ENCODE measurements around the gene KLK14.

The KLK14 gene

DNA sequence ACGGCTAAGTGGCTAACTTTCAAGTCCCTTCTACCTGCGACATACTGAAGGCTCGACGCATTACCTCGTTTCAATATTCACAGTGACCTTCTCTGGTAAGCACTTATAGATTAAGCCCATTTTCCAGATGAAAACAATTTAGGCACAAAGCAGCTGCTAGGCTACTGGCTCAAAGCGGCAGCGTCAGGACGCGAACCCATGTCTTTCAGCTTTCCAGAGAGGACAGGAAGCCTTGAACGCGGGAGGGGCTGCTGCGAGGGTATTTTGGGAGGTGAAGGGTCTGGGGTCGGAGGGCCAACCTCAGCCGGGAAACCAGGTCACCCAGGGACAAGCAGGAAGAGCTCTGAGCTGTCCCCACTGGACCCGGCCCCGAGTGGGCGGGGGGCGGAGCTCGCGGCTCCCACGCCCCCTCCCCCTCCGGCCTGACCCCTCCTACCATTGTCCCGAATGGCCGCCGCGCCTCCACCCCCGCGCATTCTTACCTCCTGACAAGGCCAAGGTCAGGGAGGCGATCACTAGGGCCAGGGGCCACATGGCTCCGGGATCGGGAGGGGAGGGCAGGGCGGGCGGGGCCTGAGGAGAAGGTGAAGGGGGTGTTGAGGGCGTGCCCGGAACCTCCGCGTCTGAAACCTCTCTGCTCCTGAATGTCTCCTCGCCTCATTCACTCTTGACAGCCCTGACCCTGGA lies 18.0 kb downstream of the KLK14 start, which contains the start of gene KLK13:
Gene KLK13 (minus strand): TSS at position 559 of the 687 bp plus-strand sequence. CDS start 25 bp downstream, at position 534.
- peak; percentile 59 for DNase-seq (ENCODE audit: low spot score)
- TF ChIP-seq, protein P1, sequence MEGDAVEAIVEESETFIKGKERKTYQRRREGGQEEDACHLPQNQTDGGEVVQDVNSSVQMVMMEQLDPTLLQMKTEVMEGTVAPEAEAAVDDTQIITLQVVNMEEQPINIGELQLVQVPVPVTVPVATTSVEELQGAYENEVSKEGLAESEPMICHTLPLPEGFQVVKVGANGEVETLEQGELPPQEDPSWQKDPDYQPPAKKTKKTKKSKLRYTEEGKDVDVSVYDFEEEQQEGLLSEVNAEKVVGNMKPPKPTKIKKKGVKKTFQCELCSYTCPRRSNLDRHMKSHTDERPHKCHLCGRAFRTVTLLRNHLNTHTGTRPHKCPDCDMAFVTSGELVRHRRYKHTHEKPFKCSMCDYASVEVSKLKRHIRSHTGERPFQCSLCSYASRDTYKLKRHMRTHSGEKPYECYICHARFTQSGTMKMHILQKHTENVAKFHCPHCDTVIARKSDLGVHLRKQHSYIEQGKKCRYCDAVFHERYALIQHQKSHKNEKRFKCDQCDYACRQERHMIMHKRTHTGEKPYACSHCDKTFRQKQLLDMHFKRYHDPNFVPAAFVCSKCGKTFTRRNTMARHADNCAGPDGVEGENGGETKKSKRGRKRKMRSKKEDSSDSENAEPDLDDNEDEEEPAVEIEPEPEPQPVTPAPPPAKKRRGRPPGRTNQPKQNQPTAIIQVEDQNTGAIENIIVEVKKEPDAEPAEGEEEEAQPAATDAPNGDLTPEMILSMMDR (IDR thresholded peaks at IDR 0.05; ENCODE audit: borderline replicate concordance, control extremely low read depth, extremely low read depth, insufficient read depth, missing control alignments), result no peak
- in situ Hi-C loops (cut with MboI; ENCODE audit: low sequenced_read_pairs, unreplicated experiment), result no loop called here

DNA sequence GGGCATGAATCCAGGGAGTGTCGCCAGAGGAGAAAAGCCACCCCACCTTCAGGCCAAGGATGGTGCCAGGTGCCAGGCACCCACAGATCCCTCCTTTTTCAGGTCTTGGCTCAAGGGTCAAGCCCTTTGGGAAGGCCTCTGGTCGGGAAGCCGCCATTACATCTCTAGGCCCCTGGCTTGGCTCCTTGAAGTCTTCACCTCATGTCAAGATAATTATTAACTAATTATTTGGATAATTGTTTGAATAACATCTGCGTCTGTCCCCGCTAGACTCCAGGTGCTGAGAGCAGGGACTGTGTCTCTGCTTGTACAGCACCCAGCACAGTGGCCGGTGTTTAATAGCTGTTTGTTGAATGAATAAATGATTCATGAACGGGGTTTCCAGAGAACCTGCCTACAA lies 19.0 kb downstream of the KLK14 start:
- TF ChIP-seq, protein P1 (IDR thresholded peaks at IDR 0.05; ENCODE audit: borderline replicate concordance, control extremely low read depth, extremely low read depth, insufficient read depth, missing control alignments), result no peak
- no peak for DNase-seq (ENCODE audit: low spot score)
- in situ Hi-C loops (cut with MboI; ENCODE audit: low sequenced_read_pairs, unreplicated experiment), result no loop called here

DNA sequence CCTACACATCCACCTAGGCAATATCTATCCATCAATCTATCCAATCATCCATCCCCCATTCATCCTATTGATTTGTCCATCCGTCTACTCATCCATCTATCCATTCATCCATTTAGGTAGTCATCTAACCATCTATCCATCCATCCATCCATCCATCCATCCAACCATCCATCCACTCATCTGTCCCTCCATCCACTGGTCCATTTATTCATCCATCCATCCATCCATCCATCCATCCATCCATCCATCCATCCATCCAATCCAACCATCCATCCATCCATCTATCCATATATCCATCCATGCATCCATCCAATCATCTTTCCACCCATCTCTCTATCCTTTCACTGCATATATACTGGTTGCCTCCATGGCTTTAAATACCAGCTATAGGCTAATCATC lies 21.7 kb downstream of the KLK14 start:
- TF ChIP-seq, protein P1 (IDR thresholded peaks at IDR 0.05; ENCODE audit: borderline replicate concordance, control extremely low read depth, extremely low read depth, insufficient read depth, missing control alignments), result no peak
- no peak for DNase-seq (ENCODE audit: low spot score)
- in situ Hi-C loops (cut with MboI; ENCODE audit: low sequenced_read_pairs, unreplicated experiment), result no loop called here

DNA sequence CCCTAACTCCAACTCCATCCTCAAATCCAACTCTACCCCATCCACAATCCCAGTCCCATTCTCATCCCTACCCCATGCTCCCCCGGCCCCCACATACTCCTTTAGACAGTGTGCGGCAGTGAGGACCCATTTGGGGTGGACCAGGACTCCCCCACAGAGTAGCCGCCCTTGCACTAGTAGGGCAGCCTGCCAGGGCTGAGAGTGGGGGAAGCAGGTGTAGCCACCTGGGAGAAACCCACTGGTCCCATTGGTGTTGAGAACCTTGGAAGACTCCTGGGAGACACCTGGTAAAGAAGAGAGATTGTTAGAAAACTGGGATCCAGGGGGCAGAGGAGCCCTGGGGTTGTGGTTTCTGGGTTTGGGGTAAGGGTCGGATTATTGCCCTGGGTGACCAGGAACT lies 22.4 kb downstream of the KLK14 start:
- TF ChIP-seq, protein P1 (IDR thresholded peaks at IDR 0.05; ENCODE audit: borderline replicate concordance, control extremely low read depth, extremely low read depth, insufficient read depth, missing control alignments), result no peak
- DNase-seq (ENCODE audit: low spot score), result no peak
- in situ Hi-C loops (cut with MboI; ENCODE audit: low sequenced_read_pairs, unreplicated experiment), result no loop called here

DNA sequence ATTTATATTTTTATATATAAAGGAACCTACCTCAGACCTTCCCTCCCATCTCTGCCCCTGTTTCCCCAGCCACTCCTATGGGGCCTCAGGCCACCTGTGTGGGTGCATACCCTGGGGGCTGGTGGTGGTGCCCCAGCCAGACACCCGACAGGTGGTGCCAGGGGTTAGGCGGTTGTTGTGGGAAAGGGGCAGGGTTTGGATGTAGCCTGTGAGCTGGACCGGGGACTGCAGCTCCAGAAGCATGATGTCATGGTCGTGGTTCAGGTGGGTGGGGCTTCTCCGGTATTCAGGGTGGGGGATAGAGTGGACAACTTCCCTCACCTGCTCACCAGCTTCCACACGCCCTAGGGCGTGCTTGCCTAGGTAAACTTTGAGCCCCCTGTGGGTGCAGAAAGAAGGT lies 23.0 kb downstream of the KLK14 start:
- no peak for DNase-seq (ENCODE audit: low spot score)
- TF ChIP-seq, protein P1 (IDR thresholded peaks at IDR 0.05; ENCODE audit: borderline replicate concordance, control extremely low read depth, extremely low read depth, insufficient read depth, missing control alignments), result no peak
- in situ Hi-C loops (cut with MboI; ENCODE audit: low sequenced_read_pairs, unreplicated experiment), result no loop called here

DNA sequence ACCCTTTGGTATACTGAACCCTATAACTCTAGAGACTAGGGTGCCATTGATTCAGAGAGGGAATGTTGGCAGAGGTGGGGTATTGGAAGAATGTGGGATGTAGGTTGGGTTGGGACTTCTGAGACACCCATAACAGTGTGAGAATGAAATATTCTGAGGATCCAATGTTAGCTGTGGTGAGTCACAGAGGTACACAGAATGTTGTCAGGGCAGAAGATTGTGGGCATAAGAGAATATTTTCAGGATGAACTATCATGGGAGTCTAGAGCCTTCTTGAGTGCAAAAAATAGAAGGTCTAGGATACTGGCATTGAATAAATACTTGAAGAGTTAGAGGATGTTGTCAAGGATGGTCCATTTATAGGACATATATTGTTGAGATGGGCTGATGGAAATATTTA lies 26.8 kb downstream of the KLK14 start:
- in situ Hi-C loops (cut with MboI; ENCODE audit: low sequenced_read_pairs, unreplicated experiment), result no loop called here
- TF ChIP-seq, protein P1 (IDR thresholded peaks at IDR 0.05; ENCODE audit: borderline replicate concordance, control extremely low read depth, extremely low read depth, insufficient read depth, missing control alignments), result no peak
- no peak for DNase-seq (ENCODE audit: low spot score)

All from GM13976 (cell line).